HCT116 (cell line): ENCODE results near the gene SLC35E2B.
A peak's percentile ranks its signal among the peaks of the same experiment; 100 is the strongest.
"Not testable (repeated sequence)": the region's sequence is repeated elsewhere in the genome, so short reads cannot be mapped to it uniquely, and the experiment has no call there.

Experiments used
- ATF3 ChIP-seq: IDR thresholded peaks from 2 replicates; pipeline ENCODE4 v1.6.1; 2012
- CEBPB ChIP-seq: IDR thresholded peaks from 2 replicates; pipeline ENCODE4 v1.6.1; 2012; ENCODE audit warnings: low read depth
- EZH2 ChIP-seq: fragments of 200-600 bp; sonication (generic); IDR thresholded peaks from 2 replicates; pipeline ENCODE4 v1.6.1; 2017; ENCODE audit warnings: antibody characterized with exemption, mixed run types
- EZH2phosphoT487 ChIP-seq: fragments of 200-600 bp; IDR thresholded peaks from 2 replicates; pipeline ENCODE4 v1.6.1; 2018; ENCODE audit warnings: antibody characterized with exemption, borderline replicate concordance
- POLR2A ChIP-seq: IDR thresholded peaks from 2 replicates; pipeline ENCODE4 v1.7.0; 2011; ENCODE audit warnings: borderline replicate concordance; ENCODE audit not compliant: insufficient read depth, insufficient read length; ENCODE audit errors: extremely low read depth
- POLR2AphosphoS5 ChIP-seq: IDR thresholded peaks from 2 replicates; pipeline ENCODE4 v1.6.1; 2011; ENCODE audit warnings: mild to moderate bottlenecking, low read depth, low read length, moderate library complexity
- RAD21 ChIP-seq: IDR thresholded peaks from 2 replicates; pipeline ENCODE4 v1.6.1; 2012; ENCODE audit warnings: low read depth, mild to moderate bottlenecking
- SIN3A ChIP-seq: IDR thresholded peaks from 2 replicates; pipeline ENCODE4 v1.6.1; 2012; ENCODE audit warnings: low read depth
- SP1 ChIP-seq: IDR thresholded peaks from 2 replicates; pipeline ENCODE4 v1.6.1; 2012; ENCODE audit warnings: low read depth
- SRF ChIP-seq: IDR thresholded peaks from 2 replicates; pipeline ENCODE4 v1.6.1; 2012; ENCODE audit warnings: low read depth
- YY1 ChIP-seq: IDR thresholded peaks from 2 replicates; pipeline ENCODE4 v1.6.1; 2011; ENCODE audit warnings: low read length, low read depth, moderate library complexity, mild to moderate bottlenecking; ENCODE audit not compliant: insufficient replicate concordance; ENCODE audit errors: extremely low read depth
- TF ChIP-seq, protein P1 (sequence below), 3 experiments: fragments of 200-600 bp in 1 of 3; sonication (generic) in 1 of 3; IDR thresholded peaks in 2 of 3; conservative IDR thresholded peaks in 1 of 3; 2 replicates each; pipeline ENCODE4 v1.5.1; 2012 to 2017; ENCODE audit warnings: low read depth in 2 of 3, low read length in 2 of 3, antibody characterized with exemption in 1 of 3, borderline replicate concordance in 1 of 3, control low read depth in 1 of 3, mild to moderate bottlenecking in 1 of 3, mixed read lengths in 1 of 3, mixed run types in 1 of 3, moderate library complexity in 1 of 3; ENCODE audit not compliant: insufficient read depth in 1 of 3
- TF ChIP-seq, protein P2 (sequence below): IDR thresholded peaks from 2 replicates; pipeline ENCODE4 v1.6.1; 2012

- TF ChIP-seq EZH2phosphoT487, RAD21, EZH2, CEBPB, YY1, POLR2A, SIN3A, ATF3: not testable (repeated sequence)
- peak; percentile 84 for TF ChIP-seq SP1
- TF ChIP-seq SRF: peak; percentile 47; the same call in 1 of the 2 replicates
- TF ChIP-seq, protein P1, sequence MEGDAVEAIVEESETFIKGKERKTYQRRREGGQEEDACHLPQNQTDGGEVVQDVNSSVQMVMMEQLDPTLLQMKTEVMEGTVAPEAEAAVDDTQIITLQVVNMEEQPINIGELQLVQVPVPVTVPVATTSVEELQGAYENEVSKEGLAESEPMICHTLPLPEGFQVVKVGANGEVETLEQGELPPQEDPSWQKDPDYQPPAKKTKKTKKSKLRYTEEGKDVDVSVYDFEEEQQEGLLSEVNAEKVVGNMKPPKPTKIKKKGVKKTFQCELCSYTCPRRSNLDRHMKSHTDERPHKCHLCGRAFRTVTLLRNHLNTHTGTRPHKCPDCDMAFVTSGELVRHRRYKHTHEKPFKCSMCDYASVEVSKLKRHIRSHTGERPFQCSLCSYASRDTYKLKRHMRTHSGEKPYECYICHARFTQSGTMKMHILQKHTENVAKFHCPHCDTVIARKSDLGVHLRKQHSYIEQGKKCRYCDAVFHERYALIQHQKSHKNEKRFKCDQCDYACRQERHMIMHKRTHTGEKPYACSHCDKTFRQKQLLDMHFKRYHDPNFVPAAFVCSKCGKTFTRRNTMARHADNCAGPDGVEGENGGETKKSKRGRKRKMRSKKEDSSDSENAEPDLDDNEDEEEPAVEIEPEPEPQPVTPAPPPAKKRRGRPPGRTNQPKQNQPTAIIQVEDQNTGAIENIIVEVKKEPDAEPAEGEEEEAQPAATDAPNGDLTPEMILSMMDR (IDR thresholded peaks at IDR 0.05 in 2 of 3, conservative IDR thresholded peaks at IDR 0.05 in 1 of 3; ENCODE audit: borderline replicate concordance in 1 of 3, insufficient read depth in 1 of 3, low read depth in 2 of 3, low read length in 2 of 3): not testable (repeated sequence)
- TF ChIP-seq, protein P2, sequence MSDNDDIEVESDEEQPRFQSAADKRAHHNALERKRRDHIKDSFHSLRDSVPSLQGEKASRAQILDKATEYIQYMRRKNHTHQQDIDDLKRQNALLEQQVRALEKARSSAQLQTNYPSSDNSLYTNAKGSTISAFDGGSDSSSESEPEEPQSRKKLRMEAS: peak; percentile 93
- peak; percentile 51; the same call in 1 of the 2 replicates for TF ChIP-seq POLR2AphosphoS5
Measured at GRCh38 chr1:1692714-1693647, at the start of gene SLC35E2B.
